Small intestine (tissue), 7 donors: ENCODE measurements around the gene TMIE. TPM values are rescaled to one million over a fixed set of nuclear protein-coding genes. Genes with fewer than 3 reads are reported as not detected.

Experiments used
- DNase-seq, 2 donors: peaks; one replicate each; pipeline versions ENCODE4 v3.0.0 to v3.0.0-alpha.2; 2013
- FAIRE-seq: peaks from 2 replicates; lab custom pipeline; 2012; peaks lifted over from hg19 to GRCh38; lab: Jason Lieb, UNC
- H3K27ac ChIP-seq, 3 donors: one replicate each; pipeline ENCODE4 v1.5.1; 2013; ENCODE audit warnings: low read length in 2 of 3, mild to moderate bottlenecking in 2 of 3, control low read depth in 1 of 3, inconsistent platforms in 1 of 3, low read depth in 1 of 3, moderate library complexity in 1 of 3
- H3K27me3 ChIP-seq, 3 donors: one replicate each; pipeline ENCODE4 v1.6.1; 2013; ENCODE audit warnings: low read length in 3 of 3, inconsistent platforms in 1 of 3; ENCODE audit not compliant: control insufficient read depth in 3 of 3, insufficient read depth in 3 of 3
- H3K36me3 ChIP-seq, 3 donors: one replicate each; pipeline ENCODE4 v1.6.1; 2013; ENCODE audit warnings: low read length in 3 of 3, inconsistent platforms in 1 of 3, low read depth in 1 of 3, mild to moderate bottlenecking in 1 of 3, moderate library complexity in 1 of 3; ENCODE audit not compliant: control insufficient read depth in 3 of 3, insufficient read depth in 2 of 3
- H3K4me1 ChIP-seq, 3 donors: one replicate each; pipeline ENCODE4 v1.6.1; 2013; ENCODE audit warnings: low read length in 2 of 3, inconsistent platforms in 1 of 3, low read depth in 1 of 3, mild to moderate bottlenecking in 1 of 3, moderate library complexity in 1 of 3; ENCODE audit not compliant: control insufficient read depth in 3 of 3, insufficient read depth in 2 of 3
- H3K4me3 ChIP-seq, 3 donors: one replicate each; pipeline ENCODE4 v1.5.1; 2013; ENCODE audit warnings: low read length in 3 of 3, control low read depth in 1 of 3, inconsistent platforms in 1 of 3, low read depth in 1 of 3, mild to moderate bottlenecking in 1 of 3, moderate library complexity in 1 of 3
- H3K9me3 ChIP-seq, 2 donors: one replicate each; pipeline ENCODE4 v1.6.1; 2013; ENCODE audit warnings: low read depth in 1 of 2, low read length in 1 of 2; ENCODE audit not compliant: control insufficient read depth in 2 of 2, insufficient read depth in 1 of 2
- WGBS, 3 donors: extraction: QIAGEN DNeasy Blood & Tissue Kit; methylation state at CpG; one replicate each; pipeline ENCODE4 v1.1.7; 2013; 5-methylcytosine and 5-hydroxymethylcytosine counted together
- polyA plus RNA-seq, 4 donors: library from polyadenylated mRNA; stranded (reverse) in 3 of 4; unstranded in 1 of 4; fragments of 200-250 nt in 3 of 4; fragments of 120-200 nt in 1 of 4; gene quantifications; one replicate each; pipeline versions ENCODE4 v1.2.1 to v1.2.3, GENCODE V29; 2013
- donor health status: healthy with polysubstance abuse.
- donor health status: control.
- donor health status: control.
- donor health status: Bipolar disorder and iron deficiency.
- donor health status: healthy.

Gene TMIE
- polyA plus RNA-seq, 4 donors, result 0.22 to 0.70 TPM; not detected in 2

- no peaks in the 10 kb centered on the region for H3K4me1 ChIP-seq
- H3K27ac ChIP-seq, result no peak overlapping the region
- FAIRE-seq (no peak), DNase-seq (no peak)
- no peaks in the 10 kb centered on the region for H3K27me3 ChIP-seq
- H3K4me3 ChIP-seq, result no peak overlapping the region
- WGBS, 3 donors, result 67 to 72% (median 71%) methylated on average over 6 of the region's 6 CpGs
- no peaks in the 10 kb centered on the region for H3K36me3 ChIP-seq
- H3K9me3 ChIP-seq, result peaks cover 0 to 4% of the 10 kb centered on the region in 2 donors
These were observed 24.6 kb downstream of the TMIE start for GRCh38 chr3:46725621-46726314.

- no peak overlapping the region for H3K27ac ChIP-seq
- FAIRE-seq, result no peak
- 87 to 93% (median 92%) methylated on average over 4 of the region's 4 CpGs for WGBS, 3 donors
These were observed 27.8 kb downstream of the TMIE start for GRCh38 chr3:46729038-46729437.

DNA sequence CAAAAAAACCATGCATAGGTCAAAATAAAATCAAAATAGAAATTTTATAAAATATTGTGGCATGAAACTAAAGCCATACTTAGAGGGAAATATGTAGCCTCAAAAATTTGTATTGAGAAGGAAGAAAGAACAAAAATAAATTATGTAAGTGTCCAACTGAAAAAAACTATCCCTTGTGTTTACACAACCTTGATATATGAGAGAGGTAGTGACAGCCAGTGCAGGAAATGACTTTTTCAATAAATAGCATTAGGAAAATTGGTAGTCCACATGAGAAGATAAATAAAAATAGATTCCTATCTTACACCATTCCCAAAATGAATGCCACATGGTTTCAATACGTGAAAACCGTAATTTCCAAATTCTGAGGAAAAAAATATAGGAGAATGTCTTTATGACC, 29.6 kb downstream of the TMIE start:
- no peaks in the 10 kb centered on the region for H3K4me1 ChIP-seq
- no peaks in the 10 kb centered on the region for H3K9me3 ChIP-seq
- DNase-seq (no peak), FAIRE-seq (no peak)
- WGBS, 3 donors, result 83 to 89% (median 85%) methylated on average over 2 of the region's 2 CpGs
- no peak overlapping the region for H3K27ac ChIP-seq
- H3K27me3 ChIP-seq, result no peaks in the 10 kb centered on the region
- H3K4me3 ChIP-seq, result no peak overlapping the region
- no peaks in the 10 kb centered on the region for H3K36me3 ChIP-seq

More at GRCh38 chr3:46729038-46729437, 27.8 kb downstream of the TMIE start:
- no peak for DNase-seq
- H3K27me3 ChIP-seq, result no peaks in the 10 kb centered on the region
- no peaks in the 10 kb centered on the region for H3K4me1 ChIP-seq
- no peak overlapping the region for H3K4me3 ChIP-seq
- H3K36me3 ChIP-seq, result no peaks in the 10 kb centered on the region
- no peaks in the 10 kb centered on the region for H3K9me3 ChIP-seq

- FAIRE-seq (no peak), DNase-seq (no peak)
- H3K27ac ChIP-seq, result no peak overlapping the region
These were observed 30.6 kb downstream of the TMIE start for GRCh38 chr3:46731795-46732194.

GRCh38 chr3:46733026-46733800, 32.0 kb downstream of the TMIE start:
- H3K27ac ChIP-seq, result no peak overlapping the region
- H3K4me1 ChIP-seq, result no peaks in the 10 kb centered on the region
- H3K36me3 ChIP-seq, result no peaks in the 10 kb centered on the region
- DNase-seq, result no peak
- no peak overlapping the region for H3K4me3 ChIP-seq
- no peaks in the 10 kb centered on the region for H3K27me3 ChIP-seq
- 79 to 80% (median 79%) methylated on average over 9 of the region's 9 CpGs for WGBS, 3 donors
- H3K9me3 ChIP-seq, result no peaks in the 10 kb centered on the region
- FAIRE-seq, result no peak

More at GRCh38 chr3:46731795-46732194, 30.6 kb downstream of the TMIE start:
- 82 to 87% (median 86%) methylated on average over 3 of the region's 3 CpGs for WGBS, 3 donors
- Histone ChIP-seq H3K36me3 (no peaks in the 10 kb centered on the region), H3K9me3 (no peaks in the 10 kb centered on the region), H3K27me3 (no peaks in the 10 kb centered on the region), H3K4me3 (no peak overlapping the region), H3K4me1 (no peaks in the 10 kb centered on the region)

DNA sequence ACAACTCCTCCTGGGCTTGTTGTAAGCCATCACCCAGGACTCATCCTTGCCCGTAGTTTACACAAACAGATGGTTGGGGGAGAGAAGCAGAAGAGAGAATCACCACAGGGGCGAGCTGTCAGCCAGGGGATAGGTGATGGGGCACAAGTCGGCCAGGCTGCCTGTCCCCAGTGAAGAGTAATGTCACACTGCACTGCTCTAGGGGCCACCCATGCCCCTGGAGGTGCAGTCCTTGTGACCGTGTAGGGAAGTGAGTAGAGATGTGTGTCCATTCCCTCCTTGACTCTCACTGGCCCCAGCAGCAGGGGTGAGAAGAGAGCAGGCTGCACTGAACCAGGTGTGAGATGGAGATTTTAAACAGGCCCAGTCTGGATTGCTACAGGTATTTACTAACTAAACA, 33.6 kb downstream of the TMIE start:
- no peaks in the 10 kb centered on the region for H3K36me3 ChIP-seq
- 62 to 76% (median 71%) methylated on average over 4 of the region's 4 CpGs for WGBS, 3 donors
- FAIRE-seq, result no peak
- DNase-seq, result no peak
- H3K27ac ChIP-seq, result no peak overlapping the region
- H3K4me1 ChIP-seq, result no peaks in the 10 kb centered on the region
- H3K9me3 ChIP-seq, result no peaks in the 10 kb centered on the region
- H3K27me3 ChIP-seq, result no peaks in the 10 kb centered on the region
- H3K4me3 ChIP-seq, result no peak overlapping the region

DNA sequence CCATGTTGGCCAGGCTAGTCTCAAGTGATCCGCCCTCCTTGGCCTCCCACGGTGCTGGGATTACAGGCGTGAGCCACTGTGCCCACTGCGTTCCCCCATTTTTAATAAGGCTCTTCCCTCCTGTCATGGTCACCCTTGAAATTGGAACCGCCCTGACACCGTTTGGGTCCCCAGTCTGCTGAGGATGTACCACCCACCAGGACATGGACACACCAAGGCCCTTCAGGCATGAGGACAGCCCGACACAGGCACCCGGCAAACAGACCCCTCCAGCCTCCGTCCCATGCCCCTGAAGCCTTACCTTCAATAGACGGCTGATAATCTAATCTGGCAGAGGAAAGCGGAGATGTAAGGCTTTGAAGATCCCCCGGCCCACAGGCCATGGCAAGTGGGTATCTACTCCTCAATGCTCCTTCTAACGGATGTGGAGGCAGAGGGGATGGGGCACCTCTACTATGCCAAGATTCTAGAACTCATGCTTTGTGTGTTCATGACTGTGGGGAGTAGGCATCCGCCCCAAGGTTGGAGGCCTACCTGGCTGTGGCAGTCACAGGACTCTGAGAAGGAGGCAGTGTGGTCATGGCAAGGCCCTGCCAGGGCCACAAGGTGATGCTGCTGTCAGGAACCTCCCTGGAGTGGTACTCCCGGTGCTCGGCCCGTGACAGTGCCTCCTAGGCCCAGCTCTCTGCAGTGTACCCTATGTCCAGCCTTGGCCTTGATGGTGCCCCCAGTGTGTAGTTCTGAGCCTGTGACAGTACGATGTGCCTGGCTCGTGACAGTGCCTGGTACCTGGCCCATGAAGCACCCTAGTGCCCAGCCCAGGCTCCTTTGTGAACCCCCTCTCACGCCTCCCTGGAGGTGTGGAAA, 35.0 kb downstream of the TMIE start:
- FAIRE-seq (no peak), DNase-seq (no peak)
- no peaks in the 10 kb centered on the region for H3K4me1 ChIP-seq
- no peak overlapping the region for H3K27ac ChIP-seq
- H3K9me3 ChIP-seq, result no peaks in the 10 kb centered on the region
- WGBS, 3 donors, result 84 to 89% (median 86%) methylated on average over 20 of the region's 20 CpGs
- H3K27me3 ChIP-seq, result no peaks in the 10 kb centered on the region
- no peaks in the 10 kb centered on the region for H3K36me3 ChIP-seq
- no peak overlapping the region for H3K4me3 ChIP-seq

GRCh38 chr3:46737329-46737731, 36.1 kb downstream of the TMIE start:
- no peak for FAIRE-seq
- WGBS, 3 donors, result 28 to 52% (median 32%) methylated on average over 4 of the region's 4 CpGs
- no peaks in the 10 kb centered on the region for H3K27me3 ChIP-seq
- H3K4me3 ChIP-seq, result no peak overlapping the region
- no peaks in the 10 kb centered on the region for H3K9me3 ChIP-seq
- H3K36me3 ChIP-seq, result no peaks in the 10 kb centered on the region
- H3K27ac ChIP-seq, result no peak overlapping the region
- no peaks in the 10 kb centered on the region for H3K4me1 ChIP-seq
- no peak for DNase-seq
